ENCODE measurements around the gene BPIFB2.

Gene BPIFB2

GRCh38 chr20:32999603-33000250 is 7.8 kb upstream of the BPIFB2 start:
- TF ChIP-seq, protein P1, sequence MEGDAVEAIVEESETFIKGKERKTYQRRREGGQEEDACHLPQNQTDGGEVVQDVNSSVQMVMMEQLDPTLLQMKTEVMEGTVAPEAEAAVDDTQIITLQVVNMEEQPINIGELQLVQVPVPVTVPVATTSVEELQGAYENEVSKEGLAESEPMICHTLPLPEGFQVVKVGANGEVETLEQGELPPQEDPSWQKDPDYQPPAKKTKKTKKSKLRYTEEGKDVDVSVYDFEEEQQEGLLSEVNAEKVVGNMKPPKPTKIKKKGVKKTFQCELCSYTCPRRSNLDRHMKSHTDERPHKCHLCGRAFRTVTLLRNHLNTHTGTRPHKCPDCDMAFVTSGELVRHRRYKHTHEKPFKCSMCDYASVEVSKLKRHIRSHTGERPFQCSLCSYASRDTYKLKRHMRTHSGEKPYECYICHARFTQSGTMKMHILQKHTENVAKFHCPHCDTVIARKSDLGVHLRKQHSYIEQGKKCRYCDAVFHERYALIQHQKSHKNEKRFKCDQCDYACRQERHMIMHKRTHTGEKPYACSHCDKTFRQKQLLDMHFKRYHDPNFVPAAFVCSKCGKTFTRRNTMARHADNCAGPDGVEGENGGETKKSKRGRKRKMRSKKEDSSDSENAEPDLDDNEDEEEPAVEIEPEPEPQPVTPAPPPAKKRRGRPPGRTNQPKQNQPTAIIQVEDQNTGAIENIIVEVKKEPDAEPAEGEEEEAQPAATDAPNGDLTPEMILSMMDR (conservative IDR thresholded peaks at IDR 0.05): no peak
- TF ChIP-seq ZFX (IDR thresholded peaks at IDR 0.05): no peak
- no peak overlapping the region for H3K27ac ChIP-seq

DNA sequence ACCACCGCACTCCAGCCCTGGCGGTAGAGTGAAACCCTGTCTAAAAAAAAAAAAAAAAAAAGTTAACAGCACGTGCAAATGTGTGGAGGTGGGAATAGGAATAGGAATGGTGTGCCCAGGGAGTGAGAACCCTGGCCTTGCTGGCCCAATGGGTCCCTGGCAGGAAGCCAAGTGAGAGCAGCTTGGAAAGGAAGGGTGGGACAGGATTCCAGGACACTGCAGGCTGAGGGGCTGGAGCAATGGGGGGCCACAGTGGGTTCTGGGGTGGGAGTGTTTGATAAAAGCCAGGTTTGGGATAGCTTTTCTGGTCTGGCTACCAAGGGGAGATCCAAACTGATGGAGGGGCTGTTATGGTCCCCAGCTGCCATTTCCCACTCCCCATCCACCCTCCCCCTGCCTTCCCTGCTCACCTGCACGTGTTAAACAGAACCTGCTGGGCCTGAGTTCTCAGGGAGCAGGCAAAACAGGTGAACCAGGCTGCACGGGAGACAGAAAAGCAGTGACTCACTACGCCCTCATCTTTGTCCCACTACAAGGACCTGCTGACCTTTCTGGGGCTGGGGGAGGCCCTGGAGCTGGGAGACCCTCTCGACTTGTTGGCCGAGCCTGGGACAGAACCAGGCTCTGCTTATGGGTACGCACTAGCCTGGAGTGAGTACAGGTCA is 6.6 kb upstream of the BPIFB2 start:
- H3K27ac ChIP-seq: no peak overlapping the region
- TF ChIP-seq, protein P1 (conservative IDR thresholded peaks at IDR 0.05): no peak
- no peak for TF ChIP-seq ZFX (IDR thresholded peaks at IDR 0.05)

- TF ChIP-seq ZFX (IDR thresholded peaks at IDR 0.05): no peak
- TF ChIP-seq, protein P1 (conservative IDR thresholded peaks at IDR 0.05): no peak
- no peak overlapping the region for H3K27ac ChIP-seq
These were observed 5.3 kb upstream of the BPIFB2 start for GRCh38 chr20:33002087-33002808.

DNA sequence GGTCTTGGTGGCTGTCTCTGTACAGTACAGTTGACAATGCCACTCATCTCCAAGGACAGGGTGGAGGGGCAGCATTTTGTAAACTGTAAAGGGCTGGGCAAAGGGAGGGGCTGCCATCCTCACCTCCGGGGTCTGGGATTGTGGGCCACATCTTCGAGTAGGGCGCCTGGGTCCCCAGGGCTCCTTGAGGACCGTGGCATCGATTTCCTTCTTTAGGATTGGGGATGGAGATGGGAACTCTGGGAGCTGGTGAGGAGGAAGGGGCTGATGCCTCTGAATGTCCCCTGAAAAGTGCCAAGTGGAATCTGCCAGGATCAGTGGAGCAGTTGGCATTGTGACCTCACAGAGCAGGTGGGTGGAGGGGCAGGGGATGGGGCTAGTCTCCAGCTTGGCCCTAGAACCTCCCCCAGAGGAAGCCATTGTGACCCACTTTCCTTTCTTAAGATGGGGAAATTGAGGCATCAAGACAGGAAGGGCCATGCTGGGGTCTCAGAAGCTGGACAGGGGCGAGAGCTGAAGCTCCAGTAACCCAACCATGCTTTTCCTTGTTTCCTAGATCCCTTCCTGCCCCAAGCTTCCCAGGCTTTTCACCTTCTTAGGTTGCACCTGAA is 3.3 kb upstream of the BPIFB2 start, which contains the start of gene SUN5:
TSS of gene SUN5 (minus strand) at position 293 of the 611 bp plus-strand sequence. CDS start at position 200, 93 bp downstream.
- no peak within 1 kb of the TSS for H3K27ac ChIP-seq

DNA sequence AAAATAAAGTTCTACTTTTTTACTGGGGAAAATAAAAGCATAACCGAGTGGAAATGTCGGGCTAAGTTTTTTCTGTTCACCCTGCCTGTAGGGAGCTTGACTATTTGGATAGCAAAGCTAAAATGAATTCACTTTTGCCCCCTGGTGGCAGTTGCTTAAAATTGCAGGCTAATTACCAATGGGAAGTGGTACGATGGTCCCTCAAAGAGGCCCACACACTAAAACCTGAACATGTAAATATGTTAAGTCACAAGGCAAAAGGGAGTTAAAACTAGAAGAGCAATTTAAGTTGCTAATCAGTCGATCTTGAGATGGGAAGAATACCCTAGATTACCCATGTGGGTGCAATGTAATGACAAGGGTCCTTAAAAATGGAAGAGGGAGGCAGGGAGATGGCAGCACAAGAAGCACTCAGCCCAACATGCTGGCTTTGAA is 2.4 kb upstream of the BPIFB2 start:
- TF ChIP-seq, protein P1 (conservative IDR thresholded peaks at IDR 0.05): no peak; the same call in 1 of the 2 replicates
- TF ChIP-seq ZFX (IDR thresholded peaks at IDR 0.05): no peak
- no peak overlapping the region for H3K27ac ChIP-seq

More for the DNA sequence above, 3.3 kb upstream of the BPIFB2 start, which contains the start of gene SUN5:
- no peak for TF ChIP-seq ZFX (IDR thresholded peaks at IDR 0.05)
- TF ChIP-seq, protein P1 (conservative IDR thresholded peaks at IDR 0.05): no peak

GRCh38 chr20:33005908-33006775 is 1.4 kb upstream of the BPIFB2 start:
- TF ChIP-seq ZFX (IDR thresholded peaks at IDR 0.05): no peak
- TF ChIP-seq, protein P1 (conservative IDR thresholded peaks at IDR 0.05): no peak
- H3K27ac ChIP-seq: no peak overlapping the region

Data from C4-2B (cell line).